Left lung (tissue), 10 donors: ENCODE results near the gene LIM2. TPM values are rescaled to one million over a fixed set of nuclear protein-coding genes. Genes with fewer than 3 reads are reported as not detected.

Experiments used
- ATAC-seq: fragments of 200-7000 bp; cut with Tn5 transposase; one replicate; pipeline ENCODE4 v1.9.1; 2020; ENCODE audit warnings: moderate library complexity
- DNase-seq, 4 donors: peaks; one replicate each; pipeline ENCODE4 v3.0.0-alpha.2; 2013 to 2020
- H3K27ac ChIP-seq, 2 donors: fragments of 200-600 bp; sonication (generic) in 1 of 2; one replicate each; pipeline versions ENCODE4 v1.5.0 to v1.8.0; 2020 to 2021
- H3K27me3 ChIP-seq, 2 donors: fragments of 200-600 bp; sonication (generic) in 1 of 2; one replicate each; pipeline versions ENCODE4 v1.5.0 to v1.8.0; 2020 to 2021
- H3K36me3 ChIP-seq, 2 donors: fragments of 200-600 bp; sonication (generic) in 1 of 2; one replicate each; pipeline versions ENCODE4 v1.5.0 to v1.8.0; 2020 to 2021
- H3K4me1 ChIP-seq, 2 donors: fragments of 200-600 bp; one replicate each; pipeline ENCODE4 v1.8.0; 2021
- H3K4me3 ChIP-seq, 2 donors: fragments of 200-600 bp; sonication (generic) in 1 of 2; one replicate each; pipeline versions ENCODE4 v1.5.0 to v1.8.0; 2020 to 2021; ENCODE audit warnings: mild to moderate bottlenecking in 1 of 2
- H3K9me3 ChIP-seq, 2 donors: fragments of 200-600 bp; sonication (generic) in 1 of 2; one replicate each; pipeline versions ENCODE4 v1.5.0 to v1.8.0; 2020 to 2021
- intact Hi-C, 2 donors: fragments of 100-400 bp; cut with DNase I; formaldehyde crosslinking; loops; one replicate each; pipeline versions ENCODE4 v1.11.2 to v1.14.2; 2022
- polyA plus RNA-seq, 6 donors: library from polyadenylated mRNA; unstranded; fragments of 120-200 nt; gene quantifications; one replicate each; pipeline ENCODE4 v1.2.1, GENCODE V29; 2013; ENCODE audit not compliant: insufficient read length in 6 of 6
- total RNA-seq, 2 donors: library from RNA; stranded (reverse); fragmentation: NEBNext Ultra II Directional; extraction: Animal tissue kit (Norgen Biotek cat#: 25700); gene quantifications; one replicate each; pipeline ENCODE4 v1.2.1, GENCODE V29; 2021
- TF ChIP-seq, protein P1 (sequence below), 2 donors: fragments of 200-600 bp; sonication (generic) in 1 of 2; IDR thresholded peaks; one replicate each; pipeline versions ENCODE4 v1.5.0 to v1.8.0; 2021; ENCODE audit warnings: antibody characterized with exemption in 2 of 2
- donor health status: DM: no; HTN: yes; CAD: no.
- donor health status: DM: no; HTN: no; CAD: no.

LIM2 gene
- total and polyA plus RNA-seq, 8 donors, result not detected

DNA sequence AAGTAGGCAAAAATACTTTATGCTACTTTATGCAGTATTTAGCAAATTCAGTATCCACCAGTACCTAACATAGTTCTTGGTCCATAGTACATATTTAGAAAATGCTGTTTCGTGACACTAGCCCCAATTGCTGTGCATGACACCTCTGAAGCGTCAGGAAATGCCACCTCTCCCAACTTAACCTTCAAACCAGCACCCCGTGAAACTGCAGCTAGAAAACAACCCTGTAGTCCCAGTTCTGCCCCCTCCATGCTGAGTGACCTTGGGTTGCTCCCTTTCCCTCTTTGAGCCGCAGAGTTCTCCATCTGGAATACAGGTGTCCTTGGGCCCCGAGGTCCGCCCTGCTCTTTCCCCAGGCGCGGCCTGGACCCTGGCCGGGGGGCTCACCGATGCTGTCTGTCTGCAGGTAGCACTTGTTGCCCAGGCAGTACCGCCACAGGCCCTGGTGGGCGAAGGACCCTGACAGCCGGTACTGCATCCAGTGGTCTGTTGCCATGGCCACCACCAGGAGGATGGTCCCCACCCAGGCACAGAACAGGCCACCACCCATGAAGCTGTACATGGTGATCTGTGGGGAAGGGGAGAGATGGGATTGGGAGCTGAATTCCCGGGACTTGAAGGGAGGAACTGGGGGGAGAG lies 773 bp downstream of the LIM2 start:
- H3K9me3 ChIP-seq, result no peaks in the 10 kb centered on the region
- no peaks in the 10 kb centered on the region for H3K4me1 ChIP-seq
- ATAC-seq, result no peak
- no peak overlapping the region for H3K27ac ChIP-seq
- H3K27me3 ChIP-seq, result peaks cover 0 to 4% of the 10 kb centered on the region in 2 donors
- intact Hi-C loops, result no loop called here
- no peaks in the 10 kb centered on the region for H3K36me3 ChIP-seq
- TF ChIP-seq, protein P1, sequence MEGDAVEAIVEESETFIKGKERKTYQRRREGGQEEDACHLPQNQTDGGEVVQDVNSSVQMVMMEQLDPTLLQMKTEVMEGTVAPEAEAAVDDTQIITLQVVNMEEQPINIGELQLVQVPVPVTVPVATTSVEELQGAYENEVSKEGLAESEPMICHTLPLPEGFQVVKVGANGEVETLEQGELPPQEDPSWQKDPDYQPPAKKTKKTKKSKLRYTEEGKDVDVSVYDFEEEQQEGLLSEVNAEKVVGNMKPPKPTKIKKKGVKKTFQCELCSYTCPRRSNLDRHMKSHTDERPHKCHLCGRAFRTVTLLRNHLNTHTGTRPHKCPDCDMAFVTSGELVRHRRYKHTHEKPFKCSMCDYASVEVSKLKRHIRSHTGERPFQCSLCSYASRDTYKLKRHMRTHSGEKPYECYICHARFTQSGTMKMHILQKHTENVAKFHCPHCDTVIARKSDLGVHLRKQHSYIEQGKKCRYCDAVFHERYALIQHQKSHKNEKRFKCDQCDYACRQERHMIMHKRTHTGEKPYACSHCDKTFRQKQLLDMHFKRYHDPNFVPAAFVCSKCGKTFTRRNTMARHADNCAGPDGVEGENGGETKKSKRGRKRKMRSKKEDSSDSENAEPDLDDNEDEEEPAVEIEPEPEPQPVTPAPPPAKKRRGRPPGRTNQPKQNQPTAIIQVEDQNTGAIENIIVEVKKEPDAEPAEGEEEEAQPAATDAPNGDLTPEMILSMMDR (IDR thresholded peaks at IDR 0.05), result no peak
- H3K4me3 ChIP-seq, result no peak overlapping the region
- no peak for DNase-seq

DNA sequence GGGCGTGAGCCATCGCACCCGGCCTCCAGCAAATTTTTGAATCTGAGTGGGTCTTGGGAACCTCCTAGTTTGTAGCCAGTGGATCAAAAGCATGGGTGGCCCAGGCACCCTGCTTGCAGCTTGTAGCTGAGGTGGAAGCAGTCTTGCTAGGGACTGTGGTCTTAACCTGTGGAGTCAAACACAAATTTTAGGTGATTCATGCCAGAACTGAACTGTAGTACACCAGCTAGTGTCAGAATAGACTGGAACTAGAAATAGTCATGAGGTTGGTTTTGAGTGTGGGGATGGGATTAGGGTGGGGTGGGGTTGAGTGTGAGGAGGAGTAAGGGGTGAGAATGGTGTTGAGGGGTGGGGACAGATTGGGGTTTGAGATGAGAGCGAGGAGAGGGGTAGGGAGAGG lies 5.8 kb downstream of the LIM2 start:
- ATAC-seq (no peak), DNase-seq (no peak)

DNA sequence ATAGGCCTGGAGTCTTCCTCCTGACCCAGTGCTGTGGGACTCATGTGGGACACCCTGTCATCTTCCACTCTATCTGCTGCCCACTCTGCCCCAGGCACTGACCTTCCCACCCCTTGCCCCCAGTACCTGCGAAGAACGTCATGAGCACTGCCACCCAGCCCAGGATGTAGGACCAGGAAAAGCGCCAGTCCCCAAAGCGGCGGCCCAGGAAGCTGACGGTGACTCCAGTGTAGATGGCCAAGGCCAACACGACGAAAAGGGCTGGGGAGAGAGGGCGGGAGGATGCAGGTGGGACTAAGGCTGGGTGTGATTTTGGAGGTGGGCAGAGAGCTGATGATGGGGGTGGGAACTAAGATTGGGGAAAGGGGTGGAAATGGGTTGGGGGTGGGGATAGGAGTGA lies 7.4 kb downstream of the LIM2 start:
- H3K4me1 ChIP-seq, result peaks cover 0 to 5% of the 10 kb centered on the region in 2 donors
- intact Hi-C loops, result no loop called here
- TF ChIP-seq, protein P1 (IDR thresholded peaks at IDR 0.05), result no peak
- H3K36me3 ChIP-seq, result no peaks in the 10 kb centered on the region
- DNase-seq, result no peak
- H3K9me3 ChIP-seq, result peaks cover 0 to 6% of the 10 kb centered on the region in 2 donors
- no peaks in the 10 kb centered on the region for H3K27me3 ChIP-seq
- H3K27ac ChIP-seq, result no peak overlapping the region
- H3K4me3 ChIP-seq, result no peak overlapping the region
- no peak for ATAC-seq

More for the DNA sequence above, 5.8 kb downstream of the LIM2 start:
- H3K27ac ChIP-seq, result no peak overlapping the region
- H3K36me3 ChIP-seq, result no peaks in the 10 kb centered on the region
- H3K4me1 ChIP-seq, result no peaks in the 10 kb centered on the region
- no peaks in the 10 kb centered on the region for H3K27me3 ChIP-seq
- TF ChIP-seq, protein P1 (IDR thresholded peaks at IDR 0.05), result no peak
- intact Hi-C loops, result no loop called here
- H3K4me3 ChIP-seq, result no peak overlapping the region
- H3K9me3 ChIP-seq, result peaks cover 0 to 6% of the 10 kb centered on the region in 2 donors

DNA sequence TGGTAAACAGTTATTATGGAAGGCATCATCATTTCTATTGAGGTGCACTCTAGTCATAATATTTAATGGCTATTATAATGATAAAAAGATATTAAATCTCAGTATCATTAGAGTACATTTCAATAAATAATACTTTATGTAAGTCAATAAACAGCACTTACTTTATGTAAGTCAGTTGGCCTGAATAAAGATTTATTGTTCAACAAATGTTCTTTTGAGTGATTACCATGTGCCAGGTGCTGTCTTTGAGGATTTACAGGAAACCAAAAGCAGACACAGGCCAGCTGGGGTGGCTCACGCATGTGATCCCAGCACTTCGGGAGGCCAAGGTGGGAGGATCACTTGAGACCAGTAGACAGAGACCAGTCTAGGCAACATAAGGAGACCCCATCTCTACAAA lies 10.4 kb downstream of the LIM2 start:
- ATAC-seq, result no peak
- TF ChIP-seq, protein P1 (IDR thresholded peaks at IDR 0.05), result no peak

DNA sequence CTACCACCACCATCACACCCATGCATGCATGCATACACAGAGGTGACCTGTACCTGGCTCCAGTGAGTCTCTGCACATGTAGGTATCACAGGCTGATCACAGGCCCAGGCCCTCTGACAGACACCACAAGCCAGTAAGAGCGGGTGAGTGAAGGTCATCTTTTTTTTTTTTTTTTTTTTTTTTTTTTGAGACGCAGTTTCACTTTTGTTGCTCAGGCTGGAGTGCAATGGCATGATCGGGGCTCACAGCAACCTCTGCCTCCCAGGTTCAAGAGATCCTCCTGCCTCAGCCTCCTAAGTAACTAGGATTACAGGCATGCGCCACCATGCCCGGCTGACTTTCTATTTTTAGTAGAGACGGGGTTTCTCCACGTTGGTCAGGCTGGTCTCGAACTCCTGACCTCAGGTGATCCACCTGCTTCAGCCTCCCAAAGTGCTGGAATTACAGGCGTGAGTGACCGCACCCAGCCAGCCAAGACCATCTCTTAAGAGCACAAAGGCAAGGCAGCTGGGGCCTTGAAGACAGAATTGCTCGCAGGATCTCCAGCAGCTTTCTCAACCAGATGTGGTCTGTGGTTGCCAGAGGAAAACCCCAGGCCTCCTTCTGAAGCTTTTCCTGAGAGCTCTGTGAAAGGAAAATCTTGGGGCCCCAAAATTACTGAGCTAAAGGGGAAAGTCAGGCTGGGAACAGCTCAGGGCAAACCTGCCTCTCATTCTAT lies 12.1 kb downstream of the LIM2 start:
- H3K27ac ChIP-seq, result no peak overlapping the region
- no peak overlapping the region for H3K4me3 ChIP-seq
- no peaks in the 10 kb centered on the region for H3K9me3 ChIP-seq
- H3K36me3 ChIP-seq, result no peaks in the 10 kb centered on the region
- intact Hi-C loops, result no loop called here
- TF ChIP-seq, protein P1 (IDR thresholded peaks at IDR 0.05), result no peak
- no peaks in the 10 kb centered on the region for H3K27me3 ChIP-seq
- ATAC-seq (no peak), DNase-seq (no peak)
- H3K4me1 ChIP-seq, result peaks cover 0 to 45% of the 10 kb centered on the region in 2 donors

More for the DNA sequence above, 10.4 kb downstream of the LIM2 start:
- DNase-seq, result no peak
- intact Hi-C loops, result no loop called here
- Histone ChIP-seq H3K4me1 (peaks cover 0 to 28% of the 10 kb centered on the region in 2 donors), H3K27me3 (no peaks in the 10 kb centered on the region), H3K27ac (no peak overlapping the region), H3K36me3 (no peaks in the 10 kb centered on the region), H3K9me3 (peaks cover 0 to 6% of the 10 kb centered on the region in 2 donors), H3K4me3 (no peak overlapping the region)
